ENCODE data around the gene KRTAP5-7. TPM values are rescaled to one million over a fixed set of nuclear protein-coding genes. Genes with fewer than 3 reads are reported as not detected.
A peak's percentile ranks its signal among the peaks of the same experiment; 100 is the strongest.
"Not testable (repeated sequence)": the region's sequence is repeated elsewhere in the genome, so short reads cannot be mapped to it uniquely, and the experiment has no call there.

KRTAP5-7 gene
- polyA plus RNA-seq, 1 donor: not detected

DNA sequence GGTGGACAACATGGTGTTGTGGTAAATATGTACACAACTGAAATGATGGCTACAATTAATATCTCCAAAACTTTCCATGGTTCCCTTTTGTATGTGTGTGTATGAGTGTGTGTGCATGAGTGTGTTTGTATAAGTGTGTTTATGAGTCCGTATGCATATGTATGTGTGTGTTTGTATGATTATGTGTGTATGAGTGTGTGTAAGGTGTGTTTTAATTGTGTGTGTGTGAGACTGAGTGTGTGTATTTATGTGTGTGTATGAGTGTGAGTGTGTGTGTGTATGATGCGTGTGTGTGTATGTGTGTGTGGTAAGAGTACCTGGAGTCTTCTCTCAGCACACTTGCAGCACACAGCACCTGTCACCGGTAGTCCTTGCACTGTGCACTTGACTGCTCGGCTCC is 29.0 kb downstream of the KRTAP5-7 start:
- no peak for DNase-seq (ENCODE audit: low read depth)

GRCh38 chr11:71557257-71557656 is 30.2 kb downstream of the KRTAP5-7 start:
- DNase-seq (ENCODE audit: low read depth): no peak

GRCh38 chr11:71558996-71559395 is 31.9 kb downstream of the KRTAP5-7 start:
- DNase-seq (ENCODE audit: low read depth): no peak

- DNase-seq (ENCODE audit: low read depth): no peak
Measured at GRCh38 chr11:71562120-71562519, 35.1 kb downstream of the KRTAP5-7 start.

GRCh38 chr11:71563406-71563805 is 36.3 kb downstream of the KRTAP5-7 start:
- DNase-seq (ENCODE audit: low read depth): no peak

GRCh38 chr11:71564430-71564829 is 37.4 kb downstream of the KRTAP5-7 start:
- DNase-seq (ENCODE audit: low read depth): no peak

DNA sequence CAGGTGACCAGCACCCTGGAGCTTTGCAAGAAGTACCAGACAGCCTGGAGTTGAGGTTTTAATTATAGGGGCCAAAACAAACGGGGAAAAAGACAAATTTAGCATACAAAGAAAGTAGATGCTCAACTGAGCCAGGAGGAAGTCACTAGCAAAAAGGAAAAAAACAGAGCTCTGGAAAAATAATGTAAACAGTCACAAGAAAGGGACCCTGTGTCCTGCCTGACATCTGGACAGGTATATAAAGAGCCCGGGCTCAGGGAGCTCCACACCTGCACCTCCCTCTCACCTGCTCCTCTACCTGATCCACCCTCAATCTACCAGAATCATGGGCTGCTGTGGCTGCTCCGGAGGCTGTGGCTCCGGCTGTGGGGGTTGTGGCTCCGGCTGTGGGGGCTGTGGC is 38.2 kb downstream of the KRTAP5-7 start, which contains the start of gene KRTAP5-10:
KRTAP5-10 (plus strand) TSS at position 301 of the 400 bp plus-strand sequence; CDS start at position 326, 25 bp downstream.
- no peak for DNase-seq (ENCODE audit: low read depth)

DNA sequence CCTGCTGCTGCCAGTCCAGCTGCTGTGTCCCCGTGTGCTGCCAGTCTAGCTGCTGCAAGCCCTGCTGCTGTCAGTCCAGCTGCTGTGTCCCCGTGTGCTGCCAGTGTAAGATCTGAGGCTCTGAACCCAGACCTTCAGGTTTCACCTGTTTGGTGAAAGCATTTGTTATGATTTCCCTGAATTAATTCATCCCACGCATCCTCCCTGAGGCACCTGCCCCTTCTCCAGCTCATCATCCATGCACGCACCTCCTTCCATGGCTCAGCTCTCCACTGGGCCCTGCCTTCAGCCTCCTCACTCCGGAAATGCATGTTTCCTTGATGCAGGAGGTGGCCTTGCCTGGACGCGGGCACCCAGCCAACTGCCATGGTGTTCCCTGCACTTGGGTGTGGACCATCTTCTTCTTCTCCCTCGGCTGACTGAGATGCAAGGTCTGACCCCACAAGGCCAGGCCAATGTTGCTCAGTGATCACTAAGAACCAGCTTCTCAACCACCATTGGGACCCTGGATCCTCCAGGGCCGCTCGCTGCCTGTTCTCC is 39.1 kb downstream of the KRTAP5-7 start:
- DNase-seq (ENCODE audit: low read depth): no peak

DNA sequence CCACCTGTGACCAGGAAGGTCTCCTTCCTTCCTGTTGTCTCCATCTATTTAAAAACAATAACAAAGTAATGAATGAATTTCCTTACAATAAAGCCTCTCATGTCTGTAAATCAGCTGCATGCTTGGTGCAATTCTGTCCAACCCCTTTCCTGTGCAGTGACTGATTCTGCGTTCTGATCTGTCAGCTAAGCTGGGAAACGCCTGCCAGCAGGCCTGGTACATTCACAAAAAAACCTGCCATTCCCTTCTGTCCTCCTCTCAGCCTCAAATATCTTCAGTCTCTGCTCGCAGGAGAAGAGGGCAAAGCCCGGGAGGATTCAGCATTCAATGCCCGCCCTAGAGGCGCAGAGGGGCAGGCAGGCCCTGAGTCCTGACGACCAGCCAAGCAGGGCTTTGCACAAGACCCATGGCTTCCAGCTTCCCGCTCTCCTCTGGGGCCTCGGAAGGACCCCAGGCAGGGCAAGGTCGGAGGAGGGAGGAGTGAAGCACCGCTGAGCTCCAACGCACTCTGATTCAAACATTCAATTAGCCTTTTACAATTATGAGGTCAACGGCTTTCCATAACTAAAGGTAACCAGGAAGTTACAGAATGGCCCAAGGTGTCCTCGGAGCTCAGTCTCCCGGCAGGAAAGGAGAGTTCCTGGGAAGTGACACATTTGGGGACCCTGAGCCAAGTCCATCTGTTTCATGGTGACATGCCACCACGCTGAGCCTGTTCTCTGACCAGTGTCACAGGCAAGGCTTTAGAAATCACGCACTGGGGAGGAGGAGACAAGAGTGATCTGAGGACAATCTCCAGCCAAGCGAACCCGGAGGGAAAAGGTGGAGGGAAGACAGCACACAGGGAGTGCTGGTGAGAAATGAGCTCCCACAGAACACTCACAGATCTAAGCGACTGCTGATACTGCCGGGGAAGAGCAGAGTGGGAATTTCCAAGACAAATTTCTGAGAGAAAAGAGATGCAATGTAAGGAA is 39.8 kb downstream of the KRTAP5-7 start:
- not testable (repeated sequence) for DNase-seq (ENCODE audit: low read depth)

DNA sequence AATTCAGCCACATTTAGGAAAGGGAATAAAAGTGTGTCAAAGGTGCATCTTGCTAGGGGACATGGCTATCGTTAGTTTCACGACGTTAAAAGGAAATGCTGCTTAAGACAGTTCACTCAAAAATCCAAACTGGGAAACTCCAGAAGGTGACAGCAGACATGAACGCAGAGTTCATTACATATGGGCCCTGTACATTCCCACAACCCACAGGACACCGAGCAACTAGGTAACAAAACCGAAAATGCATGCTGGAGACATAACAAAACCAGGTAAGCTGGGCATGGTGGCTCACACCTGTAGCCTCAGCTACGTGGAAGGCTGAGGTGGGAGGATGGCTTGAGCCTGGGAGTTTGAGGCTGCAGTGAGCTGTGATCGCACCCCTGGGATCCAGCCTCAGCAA is 40.6 kb downstream of the KRTAP5-7 start:
- DNase-seq (ENCODE audit: low read depth): not testable (repeated sequence)

- peak; percentile 13 for DNase-seq (ENCODE audit: low read depth)
Measured at GRCh38 chr11:71568704-71569349, 41.8 kb downstream of the KRTAP5-7 start.

DNA sequence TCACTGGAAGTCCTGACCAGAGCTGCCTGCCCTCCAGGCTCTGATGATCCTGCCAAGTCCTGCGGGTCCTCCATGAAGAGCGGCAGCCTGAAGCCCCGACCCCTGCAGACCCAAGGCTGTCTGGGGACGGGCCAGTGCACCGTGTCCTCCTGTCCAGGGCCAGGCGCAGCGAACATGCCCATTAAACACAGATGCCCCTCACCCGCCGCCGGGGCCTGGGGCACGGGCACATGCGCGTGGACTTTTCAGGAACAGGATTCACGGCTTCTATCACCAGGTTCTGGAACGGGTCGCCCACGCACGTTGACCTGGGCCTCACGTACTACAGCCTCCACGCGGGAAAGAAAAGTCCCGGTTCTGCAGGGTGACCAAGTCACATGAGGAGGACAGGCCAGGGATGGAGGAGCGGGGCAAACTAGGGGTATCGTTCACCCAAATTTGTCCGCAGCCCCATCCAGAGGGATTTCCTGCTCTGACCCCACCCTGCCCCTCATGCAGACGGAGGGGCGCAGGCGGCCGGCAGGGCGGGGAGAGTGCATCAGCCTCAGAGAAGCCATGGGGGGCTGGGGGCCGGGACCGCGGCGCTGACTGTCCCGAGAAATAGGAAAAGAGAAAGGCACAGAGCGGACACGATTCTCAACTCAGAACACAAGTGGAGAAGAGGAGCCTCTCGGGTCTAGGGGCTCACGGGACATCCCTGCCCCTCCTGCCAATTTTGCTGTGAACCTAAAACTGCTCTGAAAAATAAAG is 44.2 kb downstream of the KRTAP5-7 start:
- not testable (repeated sequence) for DNase-seq (ENCODE audit: low read depth)

DNA sequence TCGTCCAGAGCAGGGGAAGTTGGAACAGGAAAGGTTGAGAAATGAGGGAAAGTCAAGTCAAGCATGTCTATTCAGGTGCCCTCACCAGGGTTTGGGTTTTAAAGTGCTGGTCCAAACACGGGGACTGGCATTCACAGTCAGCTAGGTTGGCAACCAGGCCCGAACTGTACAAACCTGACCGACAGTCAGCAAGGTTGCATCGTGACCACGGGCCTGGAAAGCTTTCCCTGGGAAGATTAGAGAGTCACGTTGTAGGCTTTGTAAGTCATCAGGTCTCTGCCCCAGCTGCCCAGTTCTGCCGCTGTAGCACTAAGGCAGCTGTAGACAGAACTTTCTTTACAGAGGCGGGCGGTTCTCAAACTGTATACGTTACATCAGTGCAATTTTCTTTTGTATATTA is 45.7 kb downstream of the KRTAP5-7 start:
- DNase-seq (ENCODE audit: low read depth): no peak

- DNase-seq (ENCODE audit: low read depth): no peak
Measured at GRCh38 chr11:71574418-71574817, 47.4 kb downstream of the KRTAP5-7 start.

DNA sequence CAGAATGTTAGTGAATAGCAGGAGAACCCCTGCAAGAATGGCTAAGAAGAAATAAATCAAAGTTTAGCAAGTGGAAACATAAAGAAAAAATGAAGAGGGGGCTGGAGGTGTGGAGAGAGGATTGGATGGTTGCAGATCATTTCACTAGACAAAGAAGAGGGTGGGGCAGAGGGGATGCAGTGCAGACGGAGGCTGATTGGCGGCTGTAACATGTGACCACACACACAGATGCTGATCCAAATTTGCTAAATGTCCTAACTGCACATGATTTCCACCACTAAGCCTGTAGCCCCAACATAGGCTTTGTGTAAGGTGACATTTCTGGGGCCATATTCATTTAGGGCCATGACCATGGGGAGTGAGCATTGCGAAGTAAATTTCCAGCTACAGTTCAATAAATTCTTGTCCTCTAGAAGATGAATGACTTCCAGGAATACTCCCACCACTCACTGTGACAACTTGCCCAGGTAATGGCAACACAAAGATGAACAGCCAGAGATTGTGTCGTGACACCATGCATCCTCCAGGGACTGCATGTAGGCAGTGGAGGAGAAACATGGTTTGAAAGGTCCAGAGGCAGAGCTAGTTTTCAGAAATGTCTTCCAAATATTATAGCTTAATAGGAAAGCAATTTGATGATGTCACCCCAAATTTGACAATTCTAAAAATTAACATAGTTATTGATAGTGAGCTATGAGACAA is 48.8 kb downstream of the KRTAP5-7 start:
- no peak for DNase-seq (ENCODE audit: low read depth)

DNA sequence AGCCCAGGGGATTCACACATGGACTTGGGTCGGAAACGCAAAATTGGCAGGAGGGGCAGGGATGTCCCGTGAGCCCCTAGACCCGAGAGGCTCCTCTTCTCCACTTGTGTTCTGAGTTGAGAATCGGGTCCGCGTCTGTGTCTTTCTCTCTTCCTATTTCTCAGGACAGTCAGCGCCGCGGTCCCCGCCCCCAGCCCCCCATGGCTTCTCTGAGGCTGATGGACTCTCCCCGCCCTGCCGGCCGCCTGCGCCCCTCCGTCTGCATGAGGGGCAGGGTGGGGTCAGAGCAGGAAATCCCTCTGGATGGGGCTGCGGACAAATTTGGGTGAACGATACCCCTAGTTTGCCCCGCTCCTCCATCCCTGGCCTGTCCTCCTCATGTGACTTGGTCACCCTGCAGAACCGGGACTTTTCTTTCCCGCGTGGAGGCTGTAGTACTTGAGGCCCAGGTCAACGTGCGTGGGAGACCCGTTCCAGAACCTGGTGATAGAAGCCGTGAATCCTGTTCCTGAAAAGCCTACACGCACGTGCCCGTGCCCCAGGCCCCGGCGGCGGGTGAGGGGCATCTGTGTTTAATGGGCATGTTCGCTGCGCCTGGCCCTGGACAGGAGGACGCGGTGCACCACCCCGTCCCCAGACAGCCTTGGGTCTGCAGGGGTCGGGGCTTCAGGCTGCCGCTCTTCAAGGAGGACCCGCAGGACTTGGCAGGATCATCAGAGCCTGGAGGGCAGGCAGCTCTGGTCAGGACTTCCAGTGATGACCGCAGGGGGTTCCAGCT is 49.8 kb downstream of the KRTAP5-7 start:
- DNase-seq (ENCODE audit: low read depth): not testable (repeated sequence)

DNA sequence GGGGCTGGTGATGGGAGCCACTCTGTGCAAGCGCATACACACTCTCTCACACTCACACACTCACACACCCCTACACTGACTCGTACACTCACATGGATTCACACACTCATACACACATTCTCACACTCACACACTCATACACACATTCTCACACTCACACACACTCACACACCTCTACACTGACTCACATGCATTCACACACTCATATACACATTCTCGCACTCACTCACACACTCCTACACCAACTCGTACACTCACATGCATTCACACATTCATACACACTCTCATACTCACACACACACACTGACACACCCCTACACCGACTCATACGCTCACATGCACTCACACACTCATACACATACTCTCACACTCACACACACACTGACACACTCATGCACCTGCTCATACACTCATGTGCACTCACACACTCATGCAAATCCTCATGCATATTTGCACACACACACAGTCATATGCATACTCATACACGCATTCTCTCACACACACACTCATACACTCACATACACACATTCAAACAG is 50.5 kb downstream of the KRTAP5-7 start:
- DNase-seq (ENCODE audit: low read depth): no peak

Measured in forelimb muscle (tissue), 1 donor.